Glutamatergic neuron (in vitro differentiated cells): ENCODE measurements around the gene HDAC3. TPM values are rescaled to one million over a fixed set of nuclear protein-coding genes. Genes with fewer than 3 reads are reported as not detected.

Experiments
- DNase-seq: peaks from one replicate; pipeline ENCODE4 v3.0.0; 2022
- H3K27ac Mint-ChIP-seq: one replicate; pipeline ENCODE4 v1.8.0; 2020; ENCODE audit warnings: mild to moderate bottlenecking, mixed read lengths, inconsistent platforms; ENCODE audit not compliant: unreplicated experiment
- H3K27me3 Mint-ChIP-seq: one replicate; pipeline ENCODE4 v1.8.0; 2020; ENCODE audit warnings: mild to moderate bottlenecking, moderate library complexity, mixed read lengths, inconsistent platforms; ENCODE audit not compliant: unreplicated experiment
- H3K36me3 Mint-ChIP-seq: one replicate; pipeline ENCODE4 v1.8.0; 2020; ENCODE audit warnings: mild to moderate bottlenecking, mixed read lengths, inconsistent platforms; ENCODE audit not compliant: unreplicated experiment
- H3K4me1 Mint-ChIP-seq: one replicate; pipeline ENCODE4 v1.8.0; 2020; ENCODE audit warnings: mild to moderate bottlenecking, low read depth, mixed read lengths, inconsistent platforms; ENCODE audit not compliant: unreplicated experiment
- H3K4me3 Mint-ChIP-seq: one replicate; pipeline ENCODE4 v1.8.0; 2020; ENCODE audit warnings: mild to moderate bottlenecking, mixed read lengths, inconsistent platforms; ENCODE audit not compliant: unreplicated experiment
- H3K9me3 Mint-ChIP-seq: one replicate; pipeline ENCODE4 v1.8.0; 2020; ENCODE audit warnings: mild to moderate bottlenecking, moderate library complexity, mixed read lengths, inconsistent platforms; ENCODE audit not compliant: unreplicated experiment
- total RNA-seq: library from RNA; stranded (reverse); fragmentation: NEBNext Ultra II Directional; extraction: Animal tissue kit (Norgen Biotek cat#: 25700); gene quantifications from one replicate; pipeline ENCODE4 v1.2.1, GENCODE V29; 2021; ENCODE audit not compliant: unreplicated experiment
- TF ChIP-seq, protein P1 (sequence below): fragments of 200-600 bp; sonication (generic); IDR thresholded peaks from one replicate; pipeline ENCODE4 v1.5.0; 2021; ENCODE audit not compliant: partially characterized antibody, unreplicated experiment

The HDAC3 gene
- total RNA-seq, 1 donor from 2014 or later = 81.8 TPM

DNA sequence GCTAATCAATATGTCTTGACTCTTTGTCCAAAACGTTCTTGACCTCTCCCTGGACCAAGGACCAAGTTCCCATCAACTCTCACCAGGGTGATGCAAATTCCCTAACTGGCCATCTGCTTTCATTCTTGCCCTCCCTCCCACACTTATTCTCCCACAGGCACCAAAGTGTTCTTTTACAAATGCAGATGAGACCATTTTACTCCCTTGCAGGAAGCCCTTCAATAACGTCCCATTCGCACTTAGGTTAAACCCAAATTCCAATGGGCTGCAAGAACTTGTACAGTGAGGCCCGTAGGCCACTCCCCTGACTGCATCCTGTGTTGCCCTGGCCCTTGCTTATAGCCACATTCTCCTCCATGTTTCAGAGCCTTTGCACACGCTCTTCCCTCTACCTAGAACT is 38.1 kb upstream of the HDAC3 start:
- H3K27me3 Mint-ChIP-seq = peaks cover 2% of the 10 kb centered on the region
- TF ChIP-seq, protein P1, sequence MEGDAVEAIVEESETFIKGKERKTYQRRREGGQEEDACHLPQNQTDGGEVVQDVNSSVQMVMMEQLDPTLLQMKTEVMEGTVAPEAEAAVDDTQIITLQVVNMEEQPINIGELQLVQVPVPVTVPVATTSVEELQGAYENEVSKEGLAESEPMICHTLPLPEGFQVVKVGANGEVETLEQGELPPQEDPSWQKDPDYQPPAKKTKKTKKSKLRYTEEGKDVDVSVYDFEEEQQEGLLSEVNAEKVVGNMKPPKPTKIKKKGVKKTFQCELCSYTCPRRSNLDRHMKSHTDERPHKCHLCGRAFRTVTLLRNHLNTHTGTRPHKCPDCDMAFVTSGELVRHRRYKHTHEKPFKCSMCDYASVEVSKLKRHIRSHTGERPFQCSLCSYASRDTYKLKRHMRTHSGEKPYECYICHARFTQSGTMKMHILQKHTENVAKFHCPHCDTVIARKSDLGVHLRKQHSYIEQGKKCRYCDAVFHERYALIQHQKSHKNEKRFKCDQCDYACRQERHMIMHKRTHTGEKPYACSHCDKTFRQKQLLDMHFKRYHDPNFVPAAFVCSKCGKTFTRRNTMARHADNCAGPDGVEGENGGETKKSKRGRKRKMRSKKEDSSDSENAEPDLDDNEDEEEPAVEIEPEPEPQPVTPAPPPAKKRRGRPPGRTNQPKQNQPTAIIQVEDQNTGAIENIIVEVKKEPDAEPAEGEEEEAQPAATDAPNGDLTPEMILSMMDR = no peak
- no peak overlapping the region for H3K27ac Mint-ChIP-seq
- peak overlapping the region; percentile 8 for H3K4me3 Mint-ChIP-seq
- peaks cover 6% of the 10 kb centered on the region for H3K36me3 Mint-ChIP-seq
- peaks cover 5% of the 10 kb centered on the region for H3K9me3 Mint-ChIP-seq
- H3K4me1 Mint-ChIP-seq = peaks cover 3% of the 10 kb centered on the region
- DNase-seq = no peak

DNA sequence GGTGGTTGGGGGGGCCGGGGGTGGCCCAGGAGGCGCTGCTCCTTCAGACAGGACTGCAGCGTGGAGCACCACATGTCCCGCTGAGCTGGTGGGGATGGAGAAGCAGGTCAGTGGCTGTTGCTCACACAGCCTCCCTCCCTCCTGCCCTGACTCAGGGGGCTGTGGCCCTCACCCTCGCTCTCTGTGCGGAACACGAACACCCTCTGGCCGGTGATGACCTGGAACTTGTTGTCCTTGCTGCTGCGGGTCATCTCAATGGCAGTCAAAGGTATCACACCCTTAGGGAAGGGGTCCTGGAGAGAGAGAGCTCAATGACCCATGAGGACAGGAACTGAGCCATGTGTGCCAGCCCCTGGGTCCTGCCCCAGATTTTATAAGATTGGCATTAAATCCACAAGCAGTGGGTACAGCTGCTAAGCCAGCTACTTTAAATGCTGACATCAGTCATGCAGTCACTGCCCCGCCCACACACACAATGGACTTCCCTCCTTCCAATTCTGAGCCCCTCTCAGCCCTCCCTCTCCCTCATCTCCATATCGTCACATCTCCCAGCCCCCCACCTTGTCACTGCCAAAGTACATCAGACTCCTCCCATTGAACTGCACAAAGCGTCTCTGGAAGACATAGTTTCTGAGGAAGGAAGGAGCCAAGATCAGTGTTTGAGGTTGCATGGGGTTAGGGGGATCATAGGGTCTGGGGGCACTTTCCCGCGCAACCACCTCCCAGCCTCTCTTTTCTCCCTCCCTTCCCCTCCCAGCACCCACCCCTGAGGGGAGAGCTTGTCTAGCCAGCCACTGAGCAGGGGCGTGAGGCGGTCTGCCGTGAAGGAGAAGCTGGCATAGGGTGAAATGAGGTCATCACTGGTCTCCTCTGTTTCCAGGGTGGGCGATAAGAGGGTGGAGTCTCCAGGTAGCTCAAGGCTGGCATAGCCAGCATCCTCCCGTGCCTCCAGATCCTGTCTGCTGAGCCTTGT is 36.5 kb upstream of the HDAC3 start:
- H3K27ac Mint-ChIP-seq = no peak overlapping the region
- peaks cover 3% of the 10 kb centered on the region for H3K4me1 Mint-ChIP-seq

DNA sequence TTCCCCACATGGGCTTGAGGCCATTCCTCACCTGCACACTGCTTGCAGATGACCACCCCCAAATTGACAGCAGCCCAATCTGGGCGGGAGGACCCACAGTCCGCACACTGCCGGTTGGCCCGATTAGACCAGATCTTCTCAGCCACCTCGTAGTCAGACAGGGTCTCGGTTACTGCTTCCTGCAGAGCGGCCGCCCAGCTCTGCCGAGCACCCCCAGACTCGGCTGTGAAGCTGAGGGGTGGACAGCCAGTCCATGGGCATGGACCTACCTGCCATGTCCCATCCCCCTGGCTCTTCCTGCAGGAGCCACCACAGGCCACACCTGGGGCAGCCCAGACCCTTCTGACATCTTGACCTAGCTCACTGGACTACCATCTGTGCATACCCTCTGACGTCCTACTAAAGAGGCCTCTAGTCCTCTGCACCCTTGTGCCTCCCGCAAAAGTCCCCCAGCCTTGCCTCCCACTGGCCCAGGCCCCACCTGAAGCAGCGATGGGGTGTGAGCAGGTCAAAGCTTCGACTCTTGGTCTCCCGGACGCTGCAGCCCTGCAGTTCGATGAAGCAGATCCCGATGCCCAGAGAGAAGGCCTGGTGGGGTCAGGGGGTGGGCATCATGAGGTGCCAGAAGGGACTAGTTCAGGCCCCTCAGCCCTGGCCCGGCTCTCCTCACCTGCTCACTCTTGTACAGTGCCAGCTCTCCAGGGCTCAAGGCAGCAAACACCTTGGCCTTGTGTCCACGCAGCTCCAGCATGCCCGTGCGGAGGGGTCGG is 35.6 kb upstream of the HDAC3 start:
- Mint-ChIP-seq H3K27ac (no peak overlapping the region), H3K4me3 (no peak overlapping the region), H3K36me3 (peaks cover 6% of the 10 kb centered on the region), H3K4me1 (peaks cover 3% of the 10 kb centered on the region), H3K27me3 (peaks cover 2% of the 10 kb centered on the region), H3K9me3 (peaks cover 7% of the 10 kb centered on the region)
- DNase-seq = no peak
- TF ChIP-seq, protein P1 = no peak

More for the DNA sequence above, 36.5 kb upstream of the HDAC3 start:
- peaks cover 7% of the 10 kb centered on the region for H3K9me3 Mint-ChIP-seq
- H3K27me3 Mint-ChIP-seq = peaks cover 2% of the 10 kb centered on the region
- H3K4me3 Mint-ChIP-seq = peak overlapping the region; percentile 43
- peaks cover 6% of the 10 kb centered on the region for H3K36me3 Mint-ChIP-seq
- TF ChIP-seq, protein P1 = no peak
- DNase-seq = peak; percentile 54

DNA sequence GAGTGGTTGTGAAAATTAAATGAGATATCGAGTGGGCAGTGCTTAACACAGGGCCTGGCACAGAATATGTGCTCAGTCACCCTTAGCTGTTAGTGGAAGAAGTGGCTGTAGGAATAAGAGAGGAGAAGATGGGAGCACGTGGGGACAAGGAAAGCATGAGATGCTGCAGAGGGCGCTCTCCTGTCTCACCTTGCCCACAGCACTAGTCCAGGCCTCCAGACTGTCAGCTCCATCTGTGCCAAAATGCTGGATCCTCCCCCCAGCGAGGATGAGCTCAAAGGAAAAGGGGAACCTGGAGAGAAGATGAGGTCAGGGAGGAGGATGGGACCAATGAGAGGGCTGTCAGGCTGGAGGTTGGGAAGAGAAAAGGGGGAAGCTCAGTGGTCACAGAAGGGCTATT is 32.9 kb upstream of the HDAC3 start:
- Mint-ChIP-seq H3K27ac (no peak overlapping the region), H3K36me3 (no peaks in the 10 kb centered on the region), H3K4me1 (no peaks in the 10 kb centered on the region), H3K4me3 (no peak overlapping the region), H3K9me3 (peaks cover 2% of the 10 kb centered on the region), H3K27me3 (peaks cover 2% of the 10 kb centered on the region)
- TF ChIP-seq, protein P1 = no peak
- no peak for DNase-seq
